NCI-H82 (cell line): ENCODE results near the gene INSR.
"Not testable (repeated sequence)": the region's sequence is repeated elsewhere in the genome, so short reads cannot be mapped to it uniquely, and the experiment has no call there.

Source experiments
- DNase-seq: peaks from one replicate; lab custom pipeline; 2025; lab: John Stamatoyannopoulos, UW

INSR gene

GRCh38 chr19:7224209-7224686, 70.0 kb downstream of the INSR start:
- no peak for DNase-seq

DNA sequence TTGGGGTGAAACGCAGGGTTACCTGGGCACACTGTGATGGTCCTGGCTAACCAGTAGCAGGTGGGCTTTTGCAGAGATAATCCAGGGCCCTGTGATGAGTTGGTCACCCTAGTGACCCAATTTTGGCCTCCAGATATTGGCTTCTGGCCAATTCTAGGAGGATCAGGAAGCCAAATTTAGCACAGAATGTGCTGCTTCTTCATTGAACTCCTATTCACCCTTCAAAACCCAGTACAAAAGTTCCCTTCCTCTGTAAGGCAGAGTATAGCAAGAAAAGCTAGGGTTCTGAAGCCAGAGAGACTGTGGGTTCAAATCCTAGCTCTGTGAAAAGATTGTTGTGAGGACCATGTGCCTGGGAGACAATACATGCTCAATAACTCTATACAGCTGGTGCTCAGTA, 70.8 kb downstream of the INSR start:
- no peak for DNase-seq

DNA sequence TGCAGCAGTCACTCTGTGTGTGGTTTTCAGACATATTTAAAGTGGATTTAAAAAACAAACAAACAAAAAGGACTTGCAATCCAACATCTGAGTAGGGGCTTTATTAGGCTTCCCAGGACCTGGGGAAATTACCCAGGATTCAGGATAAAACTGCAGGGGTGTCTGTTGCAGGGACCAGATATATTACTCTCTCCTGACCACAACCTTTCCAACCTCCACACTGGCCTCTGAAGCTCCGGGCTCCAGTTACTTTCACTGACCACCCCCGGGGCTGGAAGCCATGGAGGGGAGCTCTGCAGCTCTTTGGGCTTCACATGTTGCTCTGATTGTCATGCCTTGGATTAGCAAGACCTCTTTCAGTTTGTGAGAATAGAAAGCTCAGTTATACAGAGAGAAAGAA, 75.2 kb downstream of the INSR start:
- no peak for DNase-seq

DNA sequence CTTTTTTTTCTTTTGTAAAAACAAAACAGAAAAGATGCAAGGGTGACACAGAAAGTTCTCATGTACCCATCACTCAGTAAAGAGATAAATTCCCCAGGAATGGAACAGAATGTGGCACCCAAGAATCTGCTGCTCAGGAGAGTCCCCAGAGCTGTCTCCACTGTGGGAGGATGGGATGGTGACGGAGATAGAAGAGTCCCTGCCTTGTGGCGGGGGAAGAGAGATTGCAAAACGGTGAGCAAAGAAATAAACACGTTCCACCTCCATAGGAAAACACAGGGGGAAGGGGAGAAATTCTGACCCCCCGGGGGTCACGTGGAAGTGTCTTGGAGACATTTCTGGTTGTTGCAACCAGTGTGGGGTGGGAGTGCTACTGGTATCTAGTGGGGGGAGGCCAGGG, 76.4 kb downstream of the INSR start:
- DNase-seq = no peak

DNA sequence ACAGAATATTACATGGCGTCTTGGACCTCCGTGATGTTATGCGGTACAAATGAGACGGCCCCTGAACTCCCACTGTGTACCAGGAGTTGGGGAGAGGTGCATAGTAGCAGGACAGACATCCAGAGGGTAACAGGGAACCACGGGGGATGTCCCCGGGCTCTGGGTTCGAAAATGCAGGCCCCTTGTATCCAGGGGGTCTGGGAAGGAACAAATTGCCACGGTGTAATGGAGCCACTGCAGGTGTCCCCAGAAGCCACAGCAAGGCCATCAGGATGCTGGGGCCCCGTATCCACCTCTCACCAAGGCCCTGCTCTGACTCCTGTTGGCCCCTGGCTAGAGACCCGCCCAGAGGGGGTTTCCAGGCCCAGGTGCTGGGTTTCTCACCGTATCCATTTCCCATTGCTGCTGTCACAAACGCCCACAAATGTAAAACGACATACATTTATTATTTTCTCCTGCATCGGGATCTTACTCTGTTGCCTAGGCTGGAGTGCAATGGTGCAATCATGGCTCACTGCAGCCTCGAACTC, 77.8 kb downstream of the INSR start:
- no peak for DNase-seq

DNA sequence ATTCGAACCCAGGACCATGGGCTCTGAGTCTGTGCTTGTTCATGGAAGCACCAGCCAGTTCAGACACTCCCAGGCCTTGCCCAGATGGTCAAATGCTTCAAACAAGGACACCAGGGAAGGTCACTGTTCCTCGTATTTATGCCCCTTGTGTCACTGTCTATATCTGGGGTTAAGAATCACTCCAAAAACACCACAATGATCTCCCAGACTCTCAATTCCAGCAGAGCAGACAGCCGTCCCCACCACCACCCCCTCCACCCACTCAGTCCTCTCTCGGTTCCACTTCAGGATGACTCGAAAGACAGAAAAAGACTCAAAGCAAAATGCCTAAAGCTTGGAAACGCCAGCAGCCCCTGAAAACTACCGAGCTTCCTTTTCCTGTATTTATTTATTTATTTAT, 79.0 kb downstream of the INSR start:
- DNase-seq = no peak

- no peak for DNase-seq
These were observed 79.7 kb downstream of the INSR start for GRCh38 chr19:7214324-7215089.

DNA sequence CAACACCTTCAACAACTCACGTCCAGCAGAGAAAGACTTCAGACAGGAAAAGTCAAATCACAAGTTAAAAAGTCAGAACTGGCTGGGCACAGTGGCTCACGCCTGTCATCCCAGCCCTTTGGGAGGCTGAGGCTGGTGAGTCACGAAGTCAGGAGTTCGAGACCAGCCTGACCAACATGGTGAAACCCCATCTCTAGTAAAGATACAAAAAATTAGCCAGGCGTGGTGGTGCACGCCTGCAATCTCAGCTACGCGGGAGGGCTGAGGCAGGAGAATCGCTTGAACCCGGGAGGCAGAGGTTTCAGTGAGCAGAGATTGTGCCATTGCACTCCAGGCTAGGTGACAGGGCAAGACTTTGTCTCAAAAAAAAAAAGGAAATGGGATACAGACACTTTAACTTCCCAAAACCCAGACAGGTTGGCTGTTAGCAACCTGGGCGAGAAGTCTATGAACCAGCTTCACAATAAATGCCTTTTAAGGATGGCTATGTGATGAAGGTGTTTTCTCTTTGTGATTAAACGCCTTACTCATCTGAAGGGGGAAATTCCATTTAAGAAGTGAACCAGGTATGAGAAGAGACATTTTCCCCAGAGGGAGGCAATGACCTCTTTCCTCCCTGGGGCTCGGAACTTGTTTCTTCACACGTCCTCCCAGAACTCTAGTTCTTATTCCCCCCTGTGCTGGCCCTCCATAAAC, 80.4 kb downstream of the INSR start:
- no peak for DNase-seq

DNA sequence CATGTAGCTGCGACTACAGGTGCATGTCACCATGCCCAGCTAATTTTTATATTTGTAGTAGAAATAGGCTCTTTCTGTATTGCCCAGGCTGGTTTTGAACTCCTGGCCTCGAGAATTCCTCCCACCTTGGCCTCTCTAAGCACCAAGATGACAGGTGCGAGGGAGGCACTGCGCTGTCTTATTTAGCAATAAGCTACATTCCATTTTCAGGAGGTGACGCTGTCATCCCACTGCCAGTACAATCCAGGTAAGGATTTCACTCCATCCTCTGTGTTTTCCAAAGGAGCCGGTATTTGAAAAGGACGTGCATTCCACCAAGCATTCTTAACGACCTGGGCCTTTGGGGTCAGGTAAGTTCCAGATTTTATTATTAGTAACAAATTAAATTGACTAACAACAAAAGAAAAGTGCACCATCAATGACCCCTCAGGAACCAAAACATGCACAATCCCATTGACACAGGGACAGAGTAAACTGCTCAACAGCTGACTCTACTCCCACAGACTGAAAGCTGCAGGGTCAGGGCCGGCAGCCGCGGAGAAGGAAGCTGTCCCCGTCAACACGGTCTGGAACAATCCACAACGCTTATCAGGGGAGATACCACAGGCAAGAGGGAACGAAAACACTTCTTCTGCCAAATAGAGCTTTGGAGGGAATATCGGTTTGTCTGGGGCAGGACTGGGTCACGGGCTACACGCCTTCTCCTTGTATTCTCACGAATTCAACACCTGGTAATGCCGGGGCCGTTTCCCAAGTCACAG, 82.8 kb downstream of the INSR start:
- DNase-seq = no peak

DNA sequence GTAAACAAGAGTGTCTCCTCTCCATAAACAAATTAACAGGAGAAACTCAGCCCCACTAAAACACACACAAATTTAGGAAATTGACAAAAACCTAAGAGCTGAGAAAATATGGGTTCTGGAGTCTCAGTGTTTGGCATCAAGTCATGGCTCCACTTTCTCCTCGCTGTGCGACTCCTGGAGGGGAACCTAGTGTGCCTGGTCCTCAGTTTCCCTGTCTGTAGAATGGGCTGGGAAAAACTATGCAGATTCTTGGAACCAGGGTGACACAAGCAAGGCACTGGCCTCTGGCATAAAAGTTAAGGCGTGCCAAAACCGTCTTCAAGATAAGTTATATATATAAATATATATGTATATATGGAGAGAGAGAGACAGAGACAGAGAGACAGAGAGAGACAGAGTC, 83.9 kb downstream of the INSR start:
- DNase-seq = no peak

- DNase-seq = not testable (repeated sequence)
These were observed 84.5 kb downstream of the INSR start for GRCh38 chr19:7209597-7210325.

DNA sequence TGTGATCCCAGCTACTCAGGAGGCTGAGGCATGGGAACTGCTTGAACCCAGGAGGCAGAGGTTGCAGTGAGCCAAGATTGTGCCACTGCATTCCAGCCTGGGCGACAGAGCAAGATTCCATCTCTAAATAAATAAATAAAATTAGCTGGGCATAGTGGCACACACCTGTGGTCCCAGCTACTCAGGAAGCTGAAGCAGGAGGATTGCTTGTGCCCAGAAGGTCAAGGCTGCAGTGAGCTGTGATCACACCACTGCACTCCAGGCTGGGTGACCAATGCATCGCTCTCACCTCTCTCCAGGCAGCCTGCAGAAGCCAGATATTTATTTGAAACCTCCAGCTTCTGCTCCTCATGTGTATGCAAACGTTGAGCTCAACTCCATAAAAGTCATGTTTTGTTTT, 85.2 kb downstream of the INSR start:
- DNase-seq = not testable (repeated sequence)

DNA sequence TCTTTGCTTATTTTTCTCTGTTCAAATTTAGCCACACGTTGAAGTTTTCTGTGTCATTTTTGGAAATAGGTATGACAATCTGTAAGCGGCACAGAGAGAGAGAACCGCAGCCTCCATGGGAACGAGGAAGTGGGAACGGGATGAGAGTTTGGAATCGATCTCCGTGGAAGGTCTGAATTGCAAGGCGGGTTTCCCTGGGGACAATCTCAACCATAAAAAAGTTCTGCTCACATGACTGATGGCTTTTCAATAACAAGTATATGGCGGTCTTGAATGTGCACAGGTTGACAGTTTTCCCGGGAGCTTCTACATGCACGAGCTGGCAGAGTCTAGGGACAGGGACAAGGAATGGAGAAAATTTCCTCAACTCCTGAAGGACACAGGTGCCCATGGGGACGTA, 90.9 kb downstream of the INSR start:
- DNase-seq = no peak

DNA sequence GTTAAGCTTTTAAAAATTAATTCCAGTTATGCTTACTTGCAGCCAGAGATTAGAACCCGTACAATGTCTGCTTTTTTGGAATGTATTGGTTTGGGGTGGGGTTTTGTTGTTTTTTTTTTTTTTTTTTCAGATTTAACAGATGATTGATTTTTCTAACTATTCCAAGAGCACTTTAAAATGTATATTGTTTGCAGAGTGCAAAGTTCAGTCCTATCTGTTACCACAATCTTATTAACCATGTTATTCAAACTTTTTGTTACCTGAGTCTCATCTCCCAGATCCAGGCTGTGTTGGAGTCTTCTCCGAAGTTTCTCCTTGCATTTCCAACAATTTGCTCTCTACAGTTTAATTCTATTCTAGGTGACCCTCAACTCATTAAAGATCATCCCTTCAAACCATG, 91.3 kb downstream of the INSR start:
- no peak for DNase-seq

DNA sequence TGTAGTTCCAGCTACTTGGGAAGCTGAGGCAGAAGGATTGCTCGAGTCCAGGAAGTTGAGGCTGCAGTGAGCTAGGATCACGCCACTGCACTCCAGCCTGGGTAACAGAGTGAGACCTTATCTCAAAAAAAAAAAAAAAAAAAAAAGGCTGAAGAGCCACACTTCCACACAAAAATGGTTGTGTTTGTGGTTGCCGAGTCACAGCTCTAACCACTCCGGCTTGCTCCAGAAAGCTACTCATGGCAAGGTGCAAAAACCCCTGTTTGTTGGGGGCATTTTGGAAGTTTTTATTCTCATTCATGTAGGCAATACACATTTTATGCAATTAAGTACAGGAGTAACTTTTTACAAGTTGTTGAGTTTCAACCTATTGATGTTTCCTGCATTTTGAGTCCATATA, 93.5 kb downstream of the INSR start:
- DNase-seq = no peak

- no peak for DNase-seq
These were observed 94.3 kb downstream of the INSR start for GRCh38 chr19:7199613-7200533.

DNA sequence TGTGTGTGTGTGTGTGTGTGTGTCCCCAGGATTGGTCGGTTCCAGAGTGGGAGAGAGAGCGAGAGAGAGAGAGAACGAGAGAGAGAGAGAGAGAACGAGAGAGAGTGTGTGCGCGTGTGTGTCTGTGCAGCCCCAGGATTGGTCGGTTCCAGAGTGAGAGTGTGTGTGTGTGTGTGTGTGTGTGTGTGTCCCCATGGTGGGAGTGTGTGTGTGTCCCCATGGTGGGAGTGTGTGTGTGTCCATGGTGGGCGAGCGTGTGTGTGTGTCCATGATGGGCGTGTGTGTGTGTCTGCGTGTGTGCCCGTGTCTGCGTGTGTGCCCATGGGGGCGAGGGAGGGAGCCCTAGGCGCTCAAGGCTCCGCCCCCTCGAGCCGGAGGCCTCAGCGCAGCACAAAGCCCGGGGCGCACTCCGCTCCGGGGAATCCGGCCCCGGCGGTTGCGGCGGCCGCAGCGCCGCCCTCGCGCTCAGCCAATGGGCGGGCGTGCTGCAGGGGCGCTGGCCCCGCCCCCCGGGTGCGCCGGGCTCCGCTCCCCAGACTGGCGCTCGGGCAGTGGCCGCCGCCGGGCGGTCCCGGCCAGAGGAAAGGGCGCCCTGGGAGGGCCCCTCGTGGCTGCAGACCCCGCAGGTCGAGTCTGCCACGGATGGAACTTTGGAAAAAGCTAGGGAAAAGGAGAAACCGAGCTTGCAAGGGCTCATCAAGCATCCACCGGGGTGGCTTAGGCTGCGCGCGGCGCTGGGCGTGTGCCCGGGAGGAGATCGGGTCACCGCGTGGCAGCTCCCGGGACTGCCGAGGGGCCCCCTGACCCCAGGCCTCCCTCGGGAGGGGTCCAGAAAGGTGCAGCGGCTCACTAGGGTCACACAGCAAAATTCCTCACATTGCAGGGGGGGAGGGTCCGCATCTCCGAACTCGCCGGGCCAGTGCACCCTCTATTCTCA, 96.2 kb downstream of the INSR start:
- peak; percentile 92 for DNase-seq

GRCh38 chr19:7197119-7197759, 97.0 kb downstream of the INSR start:
- DNase-seq = peak; percentile 83

DNA sequence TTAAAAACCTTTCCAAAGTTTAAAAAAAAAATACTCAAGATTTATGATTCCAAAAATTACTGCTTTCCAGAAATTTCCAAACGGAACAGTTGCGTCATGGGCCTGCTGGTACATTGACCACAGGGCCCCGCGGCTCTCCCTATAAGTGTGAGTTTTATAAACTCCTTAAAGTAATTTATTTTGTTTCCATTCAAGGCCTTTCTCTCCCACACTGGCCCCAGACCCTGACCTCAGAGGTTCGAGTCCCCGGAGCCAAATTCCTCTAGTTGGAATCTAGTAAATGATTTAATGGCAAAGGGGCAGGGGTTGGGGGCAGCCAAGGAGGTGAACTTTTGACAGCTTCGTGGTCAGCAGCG, 97.5 kb downstream of the INSR start:
- no peak for DNase-seq
